Posterior cingulate gyrus (tissue), 11 donors: Measurements from ENCODE around the gene KCNH6.

Experiments used
- DNase-seq, 10 donors: peaks; one replicate each; pipeline versions ENCODE4 v3.0.0 to v3.0.0-alpha.2; 2020 to 2021; ENCODE audit warnings: mixed read lengths in 3 of 10
- intact Hi-C: fragments of 100-400 bp; cut with DNase I; formaldehyde crosslinking; loops from one replicate; pipeline ENCODE4 v1.15.1; 2023

Gene KCNH6

DNA sequence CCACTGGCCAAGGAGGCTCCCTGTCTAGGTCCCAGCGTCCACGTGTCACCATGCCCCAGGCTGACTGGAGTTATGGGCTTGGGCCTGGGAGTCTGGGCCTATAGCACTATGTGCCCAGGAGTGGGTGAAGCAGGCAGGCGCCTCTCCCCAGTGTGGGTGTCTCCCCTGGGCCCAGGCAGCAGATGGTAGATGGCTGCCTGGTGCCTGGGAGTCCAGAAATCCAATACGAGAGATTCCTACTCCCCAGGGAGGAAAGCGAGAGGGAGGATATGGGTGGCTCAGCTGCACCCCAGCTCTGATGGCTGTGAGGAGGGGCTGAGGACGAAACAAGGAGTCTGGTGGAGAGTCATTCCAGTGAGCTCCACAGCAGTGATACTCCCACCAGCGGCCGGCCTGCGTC is 5.0 kb downstream of the KCNH6 start:
- DNase-seq, result no peak
- intact Hi-C loops, result no loop called here

DNA sequence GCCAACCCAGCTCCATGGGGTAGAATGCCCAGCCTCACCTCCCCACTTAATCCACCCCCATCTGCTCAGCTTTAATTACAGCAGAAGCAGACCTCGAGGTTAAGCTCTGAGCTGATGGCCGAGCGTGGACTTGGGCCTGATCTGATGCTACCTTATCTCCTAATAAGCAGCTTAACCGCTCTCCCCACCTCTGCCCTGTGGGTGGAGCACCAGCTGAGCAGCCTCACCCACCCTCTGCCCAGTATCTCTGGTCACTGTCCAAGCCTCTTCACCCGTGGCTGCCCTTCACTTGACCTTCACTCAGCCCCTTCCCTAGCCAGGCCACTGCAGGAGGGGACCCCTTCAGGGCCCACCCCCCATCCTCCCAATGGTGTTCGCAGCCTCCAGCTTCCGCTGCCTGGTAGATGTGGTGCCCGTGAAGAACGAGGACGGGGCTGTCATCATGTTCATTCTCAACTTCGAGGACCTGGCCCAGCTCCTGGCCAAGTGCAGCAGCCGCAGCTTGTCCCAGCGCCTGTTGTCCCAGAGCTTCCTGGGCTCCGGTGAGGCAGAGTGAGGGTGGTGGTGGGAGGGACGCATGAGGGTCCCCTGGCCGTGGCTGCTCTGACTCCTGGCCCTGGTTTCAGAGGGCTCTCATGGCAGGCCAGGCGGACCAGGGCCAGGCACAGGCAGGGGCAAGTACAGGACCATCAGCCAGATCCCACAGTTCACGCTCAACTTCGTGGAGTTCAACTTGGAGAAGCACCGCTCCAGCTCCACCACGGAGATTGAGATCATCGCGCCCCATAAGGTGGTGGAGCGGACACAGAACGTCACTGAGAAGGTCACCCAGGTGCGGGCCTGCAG is 6.8 kb downstream of the KCNH6 start:
- intact Hi-C loops, result no loop called here
- DNase-seq, result peak in 1 of 10 donors; percentile 67

DNA sequence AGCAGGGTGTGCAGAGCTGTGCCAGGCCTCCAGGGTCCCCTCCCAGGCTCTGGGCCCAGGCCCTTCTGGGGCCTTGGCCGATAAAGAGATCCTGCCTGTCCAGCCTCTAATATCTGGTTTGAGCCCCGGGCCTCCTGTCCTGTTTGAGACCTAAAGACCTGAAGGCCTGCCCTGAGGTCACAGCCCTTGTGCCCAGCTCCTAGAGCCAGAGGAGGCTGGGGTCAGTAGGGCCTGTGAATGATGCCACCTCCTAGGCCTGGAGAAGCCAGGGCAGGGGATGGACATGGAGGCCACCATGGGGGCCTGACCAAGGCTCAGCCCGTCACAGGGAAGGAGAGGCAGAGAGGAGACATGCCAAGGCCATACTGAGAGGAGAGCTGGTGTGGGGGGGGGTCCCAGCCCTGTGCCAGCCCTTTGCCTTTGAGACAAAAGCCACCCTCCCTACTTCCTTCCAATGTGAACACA is 7.4 kb downstream of the KCNH6 start:
- peak in 2 of 10 donors; percentile 44 to 62 for DNase-seq
- intact Hi-C loops, result no loop called here

DNA sequence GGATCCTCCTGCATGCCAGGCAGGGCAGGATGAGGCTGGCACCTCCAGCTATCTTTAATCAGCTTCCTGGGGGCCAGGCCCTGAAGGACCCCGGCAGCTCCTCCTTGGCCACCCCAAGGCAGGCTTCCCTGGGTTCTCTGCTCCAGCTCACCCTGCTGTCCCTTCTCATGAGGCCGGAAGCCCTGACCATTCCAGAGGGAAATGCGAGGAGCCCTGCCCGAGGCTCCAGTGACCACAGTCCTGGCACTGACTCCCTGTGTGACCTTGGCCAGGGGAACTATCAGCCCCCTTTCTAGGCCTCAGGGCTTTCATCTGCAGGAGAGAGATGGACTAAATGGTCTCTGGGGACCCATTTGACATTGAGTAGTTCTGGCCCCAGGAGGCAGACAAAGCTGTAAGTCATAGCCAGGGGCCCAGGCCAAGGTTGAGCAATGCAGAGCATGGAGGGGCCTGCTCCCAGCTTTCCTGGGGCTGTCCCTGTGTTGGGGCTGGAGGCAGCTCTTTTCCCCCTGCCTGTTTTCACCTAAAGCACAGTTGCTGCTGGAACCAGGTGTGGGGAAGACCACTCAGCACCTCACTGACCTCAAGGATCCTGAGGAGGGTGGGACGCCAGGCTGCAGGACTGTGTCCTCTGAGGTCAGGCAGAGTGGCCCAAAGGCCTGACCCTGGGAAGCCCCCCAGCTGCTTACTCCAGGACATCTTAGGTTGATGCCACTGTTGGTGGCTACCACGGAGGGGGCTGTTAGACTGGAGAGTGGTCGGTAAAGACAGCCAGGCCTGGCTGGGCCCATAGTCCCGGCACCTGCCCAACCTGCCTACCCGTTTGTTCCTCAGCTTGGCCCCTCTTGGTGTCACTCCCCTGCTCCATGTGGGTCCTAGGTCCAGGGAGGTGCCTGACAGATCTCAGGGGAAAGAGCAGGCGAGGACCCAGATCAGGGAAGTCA is 8.1 kb downstream of the KCNH6 start:
- peak in 3 of 10 donors; percentile 56 to 64 (median 59) for DNase-seq
- intact Hi-C loops, result no loop called here

DNA sequence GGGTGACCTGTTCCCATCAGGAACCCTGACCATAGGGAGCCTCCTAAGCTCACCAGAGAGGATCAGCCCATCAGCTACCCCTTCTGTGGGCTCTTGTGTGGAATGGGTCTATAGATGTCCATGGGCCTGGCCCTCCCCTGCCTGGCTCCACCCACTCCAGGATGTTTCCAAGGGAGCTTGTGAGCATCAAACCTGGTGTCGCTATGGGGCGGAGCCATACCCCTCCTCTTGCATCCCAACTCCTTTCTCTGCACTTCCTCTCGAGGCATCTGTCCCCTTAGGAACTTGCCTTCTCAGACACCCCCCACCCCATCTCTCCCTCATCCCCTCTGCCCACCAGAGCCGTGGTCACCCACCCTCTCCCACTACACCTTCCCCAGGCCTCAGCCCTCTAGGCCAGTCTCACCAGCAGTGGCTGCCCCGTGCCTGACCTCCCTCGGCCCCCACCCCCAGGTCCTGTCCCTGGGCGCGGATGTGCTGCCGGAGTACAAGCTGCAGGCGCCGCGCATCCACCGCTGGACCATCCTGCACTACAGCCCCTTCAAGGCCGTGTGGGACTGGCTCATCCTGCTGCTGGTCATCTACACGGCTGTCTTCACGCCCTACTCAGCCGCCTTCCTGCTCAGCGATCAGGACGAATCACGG is 10.4 kb downstream of the KCNH6 start:
- peak in 3 of 10 donors; percentile 66 to 74 (median 67) for DNase-seq
- intact Hi-C loops, result no loop called here

DNA sequence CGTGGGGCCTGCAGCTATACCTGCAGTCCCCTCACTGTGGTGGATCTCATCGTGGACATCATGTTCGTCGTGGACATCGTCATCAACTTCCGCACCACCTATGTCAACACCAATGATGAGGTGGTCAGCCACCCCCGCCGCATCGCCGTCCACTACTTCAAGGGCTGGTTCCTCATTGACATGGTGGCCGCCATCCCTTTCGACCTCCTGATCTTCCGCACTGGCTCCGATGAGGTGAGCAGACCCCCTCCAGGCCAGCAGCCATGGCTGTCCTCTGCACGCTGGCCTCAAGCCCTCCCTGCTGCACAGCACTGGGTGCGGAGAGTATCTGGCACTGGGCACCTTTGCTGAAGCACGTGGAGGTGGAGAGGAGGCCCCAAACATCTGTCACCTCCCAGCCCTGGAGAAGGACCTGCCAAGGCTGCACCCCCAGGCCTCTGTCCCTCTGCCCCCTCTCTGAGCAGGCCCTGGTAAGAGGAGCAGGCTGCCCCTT is 11.0 kb downstream of the KCNH6 start:
- DNase-seq, result peak in 2 of 10 donors; percentile 54 to 79
- intact Hi-C loops, result no loop called here

DNA sequence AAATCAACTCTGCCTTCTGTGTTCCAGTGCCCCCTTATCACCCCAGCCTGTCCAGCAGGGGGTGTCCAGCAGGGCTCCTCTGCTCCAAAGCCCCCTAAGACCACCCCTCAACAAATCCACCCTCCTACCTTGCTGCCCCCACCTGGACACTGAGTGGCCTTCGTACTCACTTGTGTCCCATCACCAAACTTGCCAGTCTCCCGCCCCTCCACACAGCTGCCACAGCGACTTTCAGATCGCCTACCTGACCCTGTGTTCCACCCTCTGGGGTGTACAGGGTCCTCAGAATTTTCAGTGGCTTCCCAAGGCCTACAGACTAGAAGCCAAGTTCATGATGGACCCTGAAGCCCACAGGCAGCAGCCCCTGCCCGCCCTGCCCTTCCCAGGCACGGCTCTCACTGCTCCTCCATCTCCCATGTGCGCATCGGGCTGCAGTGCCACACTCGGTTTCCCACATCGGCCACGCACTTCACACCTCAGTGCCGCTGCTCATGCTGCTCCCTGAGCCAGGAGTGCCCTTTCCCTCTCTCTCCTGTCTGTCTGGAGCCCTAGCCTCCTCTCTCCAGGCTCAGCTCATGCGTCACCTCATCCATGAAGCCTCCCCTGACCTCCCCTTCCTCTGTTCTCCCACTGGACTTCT is 11.8 kb downstream of the KCNH6 start:
- intact Hi-C loops, result no loop called here
- peak in 3 of 10 donors; percentile 30 to 67 (median 43) for DNase-seq

DNA sequence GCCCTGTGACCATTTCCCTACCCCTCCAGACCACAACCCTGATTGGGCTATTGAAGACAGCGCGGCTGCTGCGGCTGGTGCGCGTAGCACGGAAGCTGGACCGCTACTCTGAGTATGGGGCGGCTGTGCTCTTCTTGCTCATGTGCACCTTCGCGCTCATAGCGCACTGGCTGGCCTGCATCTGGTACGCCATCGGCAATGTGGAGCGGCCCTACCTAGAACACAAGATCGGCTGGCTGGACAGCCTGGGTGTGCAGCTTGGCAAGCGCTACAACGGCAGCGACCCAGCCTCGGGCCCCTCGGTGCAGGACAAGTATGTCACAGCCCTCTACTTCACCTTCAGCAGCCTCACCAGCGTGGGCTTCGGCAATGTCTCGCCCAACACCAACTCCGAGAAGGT is 12.5 kb downstream of the KCNH6 start:
- intact Hi-C loops, result no loop called here
- DNase-seq, result peak in 3 of 10 donors; percentile 52 to 76 (median 68)

DNA sequence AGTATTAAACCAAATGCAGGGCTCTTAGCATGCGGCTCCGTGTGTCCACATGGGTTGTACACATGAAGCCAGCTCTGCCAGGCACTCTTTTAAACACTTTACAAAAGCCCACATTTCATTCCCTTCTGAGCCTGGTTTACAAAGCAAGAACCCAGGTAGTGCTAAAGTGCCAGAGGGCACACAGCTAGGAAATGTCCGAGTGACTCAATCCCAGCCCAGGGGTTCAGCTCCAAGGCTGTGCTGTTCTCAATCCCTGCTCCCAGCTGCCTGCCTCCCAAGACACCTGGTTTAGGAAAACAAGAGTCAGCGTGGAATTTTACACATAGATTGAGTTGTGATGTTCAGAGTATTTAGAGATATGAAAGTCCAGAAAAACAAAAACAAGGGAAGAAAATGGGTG is 13.8 kb downstream of the KCNH6 start:
- intact Hi-C loops, result no loop called here
- DNase-seq, result peak in 3 of 10 donors; percentile 27 to 39 (median 30)

DNA sequence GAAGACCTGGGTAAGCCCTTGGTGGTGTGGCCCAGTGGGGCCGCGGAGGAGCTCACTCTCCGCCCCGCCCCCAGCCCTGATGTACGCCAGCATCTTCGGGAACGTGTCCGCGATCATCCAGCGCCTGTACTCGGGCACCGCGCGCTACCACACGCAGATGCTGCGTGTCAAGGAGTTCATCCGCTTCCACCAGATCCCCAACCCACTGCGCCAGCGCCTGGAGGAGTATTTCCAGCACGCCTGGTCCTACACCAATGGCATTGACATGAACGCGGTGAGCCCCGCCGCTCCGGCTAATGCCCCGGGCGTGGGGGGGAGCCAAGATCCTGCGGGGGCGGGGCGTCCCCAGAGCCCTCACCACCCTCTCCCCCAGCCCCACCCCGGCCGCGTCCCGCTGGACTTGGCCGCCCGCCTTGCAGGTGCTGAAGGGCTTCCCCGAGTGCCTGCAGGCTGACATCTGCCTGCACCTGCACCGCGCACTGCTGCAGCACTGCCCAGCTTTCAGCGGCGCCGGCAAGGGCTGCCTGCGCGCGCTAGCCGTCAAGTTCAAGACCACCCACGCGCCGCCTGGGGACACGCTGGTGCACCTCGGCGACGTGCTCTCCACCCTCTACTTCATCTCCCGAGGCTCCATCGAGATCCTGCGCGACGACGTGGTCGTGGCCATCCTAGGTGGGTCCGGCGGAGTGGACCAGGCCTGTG is 15.0 kb downstream of the KCNH6 start:
- intact Hi-C loops, result no loop called here
- DNase-seq, result peak in 7 of 10 donors; percentile 32 to 87 (median 40)

DNA sequence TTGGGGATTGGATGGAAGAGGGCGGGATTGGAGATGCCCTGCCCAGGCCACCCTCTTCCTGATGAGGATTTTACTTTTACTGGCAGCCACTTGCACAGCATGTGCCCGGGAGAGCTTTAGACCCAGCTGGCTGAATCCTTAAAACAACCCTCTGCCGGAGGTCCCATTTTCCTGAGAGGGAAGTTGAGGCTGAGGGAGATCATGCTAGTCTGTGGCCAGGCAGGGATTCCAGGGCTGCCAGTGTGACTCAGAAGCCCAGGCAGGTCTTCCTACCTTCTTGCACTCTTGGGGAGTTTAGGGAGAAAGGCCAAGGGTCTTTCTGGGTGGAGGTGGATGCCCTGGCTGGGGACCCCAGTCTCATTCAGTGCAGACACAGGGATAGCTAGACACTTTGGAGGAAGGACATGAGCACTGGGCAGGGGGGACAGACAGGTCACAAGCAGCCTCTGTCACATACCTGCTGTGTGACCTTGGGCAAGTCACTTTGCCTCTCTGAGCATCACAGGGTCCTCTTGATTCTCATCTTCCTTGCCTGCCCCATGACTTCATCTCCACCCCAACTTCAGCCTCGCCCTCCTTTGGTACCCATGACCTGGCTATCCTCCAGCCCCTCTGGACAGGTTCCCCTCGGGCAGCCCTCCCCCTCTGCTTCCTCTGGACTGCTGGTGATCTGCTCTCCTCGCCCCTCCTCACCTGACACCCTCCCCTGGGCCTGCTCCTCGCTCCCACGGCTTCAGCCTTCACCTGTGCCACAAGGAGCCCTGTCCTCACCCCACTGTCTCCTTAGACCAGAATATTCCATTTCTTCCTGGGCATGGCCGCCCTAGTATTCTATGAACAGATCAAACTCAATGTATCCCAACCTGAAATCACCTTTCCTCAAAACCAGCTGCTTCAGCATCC is 15.8 kb downstream of the KCNH6 start:
- intact Hi-C loops, result no loop called here
- peak in 2 of 10 donors; percentile 21 to 63 for DNase-seq

DNA sequence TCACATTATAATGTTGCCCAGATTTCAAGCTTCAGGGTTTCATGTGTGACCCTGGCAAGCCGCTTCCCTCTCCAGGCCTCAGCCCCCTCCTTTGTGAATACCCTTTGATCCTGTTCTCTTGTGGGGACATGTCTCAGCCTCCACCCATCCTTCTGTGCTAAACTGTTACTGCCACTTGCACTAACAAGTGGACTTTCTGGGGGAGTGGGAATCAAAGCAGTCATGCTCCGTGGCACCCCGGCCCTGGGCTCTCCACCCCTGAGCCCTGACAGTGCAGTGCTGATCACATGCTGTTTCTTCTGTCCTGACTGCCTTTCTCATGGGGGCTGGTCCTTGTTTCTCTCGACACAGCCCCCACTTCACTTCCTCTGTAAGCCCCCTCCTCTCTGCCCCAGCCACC is 17.4 kb downstream of the KCNH6 start:
- intact Hi-C loops, result loop anchor here (10.0 kb wide), 1 partner anchor 96 kb away; the partner anchor contains the start of gene CYB561
- DNase-seq, result peak in 1 of 10 donors; percentile 17

DNA sequence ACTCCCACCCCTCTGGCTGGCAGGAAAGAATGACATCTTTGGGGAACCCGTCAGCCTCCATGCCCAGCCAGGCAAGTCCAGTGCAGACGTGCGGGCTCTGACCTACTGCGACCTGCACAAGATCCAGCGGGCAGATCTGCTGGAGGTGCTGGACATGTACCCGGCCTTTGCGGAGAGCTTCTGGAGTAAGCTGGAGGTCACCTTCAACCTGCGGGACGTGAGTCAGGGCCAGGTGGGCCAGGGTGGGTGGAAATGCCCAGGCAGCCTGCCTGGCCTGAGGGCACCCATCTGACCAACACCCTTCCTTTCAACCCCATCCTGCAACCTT is 19.0 kb downstream of the KCNH6 start:
- peak in 3 of 10 donors; percentile 40 to 48 (median 43) for DNase-seq
- intact Hi-C loops, result loop anchor here (10.0 kb wide), 1 partner anchor 97 kb away; the partner anchor contains the start of gene CYB561

DNA sequence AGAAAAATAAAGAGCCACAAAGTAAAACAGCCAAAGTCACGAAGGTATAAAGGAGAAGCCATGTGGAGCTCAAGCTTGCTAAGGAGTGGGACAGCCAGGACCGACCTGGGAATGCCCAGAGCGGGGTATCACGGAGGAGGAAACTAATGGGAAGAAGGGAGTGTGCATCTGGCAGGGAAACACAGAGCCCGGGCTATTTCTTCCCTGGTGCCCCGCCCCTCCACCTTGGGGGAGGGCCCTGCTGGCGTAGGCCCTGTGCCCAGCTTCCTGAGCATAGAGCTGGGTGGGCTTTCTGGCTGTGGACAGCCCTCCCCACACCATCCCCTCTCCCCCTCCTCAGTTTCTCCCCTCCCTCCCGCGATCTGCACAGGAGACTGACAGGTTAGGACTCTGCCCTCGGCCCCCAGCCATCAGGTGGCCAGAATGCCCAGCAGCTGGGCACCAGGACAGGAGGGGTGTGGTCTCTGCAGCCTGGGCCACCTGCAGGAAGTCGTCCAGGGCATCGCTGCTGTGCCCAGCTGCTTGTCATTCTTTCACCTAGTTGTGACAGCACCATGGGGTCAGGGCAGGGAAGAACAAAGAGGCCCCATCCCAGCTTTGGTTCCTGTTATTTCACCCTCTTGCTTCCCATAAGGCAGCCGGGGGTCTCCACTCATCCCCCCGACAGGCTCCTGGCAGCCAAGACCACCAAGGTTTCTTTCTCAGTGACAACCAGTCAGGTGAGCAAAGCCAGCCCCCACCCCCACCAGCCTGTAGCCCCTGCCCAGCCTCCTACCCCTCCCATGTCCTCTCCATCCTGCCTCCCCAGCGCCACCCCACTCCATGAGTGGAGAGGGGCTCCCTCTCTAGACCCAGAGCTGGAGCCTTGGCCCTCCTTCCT is 20.0 kb downstream of the KCNH6 start:
- peak in 3 of 10 donors; percentile 40 to 68 (median 46) for DNase-seq
- intact Hi-C loops, result loop anchor here (10.0 kb wide), 1 partner anchor 98 kb away; the partner anchor contains the start of gene CYB561

DNA sequence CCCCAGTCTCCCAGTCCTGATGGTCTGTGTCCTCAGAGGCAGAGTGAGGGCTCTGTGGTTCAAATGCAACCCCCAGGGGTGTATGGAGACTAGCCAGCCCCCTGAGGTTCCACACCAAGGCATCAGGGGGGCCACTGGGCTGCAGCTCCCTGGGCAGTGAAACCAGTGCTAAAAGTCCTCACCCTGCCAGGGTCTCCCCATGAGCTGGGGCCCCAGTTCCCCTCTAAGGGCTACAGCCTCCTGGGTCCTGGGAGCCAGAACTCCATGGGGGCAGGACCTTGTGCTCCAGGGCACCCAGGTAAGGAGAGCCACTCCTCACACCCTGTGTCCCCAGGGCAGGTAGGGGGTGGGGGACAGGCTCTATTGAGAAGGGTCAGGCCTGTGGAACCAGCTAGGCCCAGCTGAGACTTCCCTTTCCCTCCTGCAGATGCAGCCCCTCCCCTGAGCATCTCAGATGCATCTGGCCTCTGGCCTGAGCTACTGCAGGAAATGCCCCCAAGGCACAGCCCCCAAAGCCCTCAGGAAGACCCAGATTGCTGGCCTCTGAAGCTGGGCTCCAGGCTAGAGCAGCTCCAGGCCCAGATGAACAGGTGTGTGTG is 20.8 kb downstream of the KCNH6 start:
- peak in 3 of 10 donors; percentile 27 to 58 (median 53) for DNase-seq
- intact Hi-C loops, result loop anchor here (10.0 kb wide), 1 partner anchor 99 kb away; the partner anchor contains the start of gene CYB561
